NB4 (cell line): Measurements from ENCODE around the gene SERGEF.

Experiments used
- CTCF ChIP-seq: IDR thresholded peaks from one replicate; pipeline ENCODE4 v1.5.1; 2012; ENCODE audit warnings: low read depth, low read length
- MYC ChIP-seq: IDR thresholded peaks from 2 replicates; pipeline ENCODE4 v1.6.1; 2011; ENCODE audit warnings: low read depth, low read length
- POLR2A ChIP-seq: IDR thresholded peaks from 2 replicates; pipeline ENCODE4 v1.6.1; 2011; ENCODE audit warnings: mild to moderate bottlenecking; ENCODE audit not compliant: insufficient read length; ENCODE audit errors: extremely low read depth

GRCh38 chr11:17927041-17927440 is 85.8 kb downstream of the SERGEF start:
- no peak for TF ChIP-seq POLR2A
- no peak for TF ChIP-seq CTCF
- no peak for TF ChIP-seq MYC
